NCI-H446 treated with DMSO at 0.1 percent for 48 hours (cell line): ENCODE results near the gene C12orf57.

Experiments
- DNase-seq: peaks from one replicate; lab custom pipeline; 2025; lab: John Stamatoyannopoulos, UW

The C12orf57 gene

GRCh38 chr12:6937481-6938352 lies 6.1 kb upstream of the C12orf57 start:
- peak; percentile 90 for DNase-seq

GRCh38 chr12:6938353-6939190 lies 5.2 kb upstream of the C12orf57 start:
- DNase-seq: no peak

- no peak for DNase-seq
Measured at GRCh38 chr12:6939191-6939540, 4.7 kb upstream of the C12orf57 start.

- no peak for DNase-seq
Measured at GRCh38 chr12:6941267-6941666, 2.6 kb upstream of the C12orf57 start.

- no peak for DNase-seq
Measured at GRCh38 chr12:6941782-6942181, 2.0 kb upstream of the C12orf57 start.

GRCh38 chr12:6942331-6942665 lies 1.5 kb upstream of the C12orf57 start:
- no peak for DNase-seq

- DNase-seq: peak; percentile 96
Measured at GRCh38 chr12:6943389-6943721, 467 bp upstream of the C12orf57 start.

GRCh38 chr12:6944381-6945186 lies 762 bp downstream of the C12orf57 start:
- DNase-seq: peak; percentile 99

- DNase-seq: no peak
Measured at GRCh38 chr12:6945613-6946012, 1.8 kb downstream of the C12orf57 start.

- no peak for DNase-seq
Measured at GRCh38 chr12:6946033-6946919, 2.5 kb downstream of the C12orf57 start.

GRCh38 chr12:6946920-6947374 lies 3.1 kb downstream of the C12orf57 start:
- no peak for DNase-seq

GRCh38 chr12:6947615-6948014 lies 3.8 kb downstream of the C12orf57 start:
- no peak for DNase-seq

GRCh38 chr12:6948873-6949594 lies 5.2 kb downstream of the C12orf57 start:
- DNase-seq: no peak

- DNase-seq: no peak
Measured at GRCh38 chr12:6950401-6950801, 6.6 kb downstream of the C12orf57 start.

GRCh38 chr12:6950811-6951540 lies 7.2 kb downstream of the C12orf57 start, which contains the start of gene PTPN6:
TSS of gene PTPN6 (plus strand) at chr12:6951356. CDS start at chr12:6951513, 157 bp downstream.
- DNase-seq: no peak

GRCh38 chr12:6951551-6952120 lies 7.8 kb downstream of the C12orf57 start:
- DNase-seq: no peak

- DNase-seq: no peak
Measured at GRCh38 chr12:6952121-6952862, 8.5 kb downstream of the C12orf57 start.

- DNase-seq: no peak
Measured at GRCh38 chr12:6952863-6953441, 9.1 kb downstream of the C12orf57 start.
